Left ventricle myocardium inferior (tissue), 1 donor: Measurements from ENCODE around the gene OPCML. TPM values are rescaled to one million over a fixed set of nuclear protein-coding genes. Genes with fewer than 3 reads are reported as not detected.

ENCODE experiments used
- DNase-seq: peaks from one replicate; pipeline ENCODE4 v3.0.0-alpha.2; 2020
- H3K27ac ChIP-seq: fragments of 200-600 bp; replicated peaks from 2 replicates; pipeline ENCODE4 v1.8.0; 2021
- H3K27me3 ChIP-seq: fragments of 200-600 bp; 2 replicates; pipeline ENCODE4 v1.8.0; 2021; ENCODE audit warnings: low read depth
- H3K36me3 ChIP-seq: fragments of 200-600 bp; 2 replicates; pipeline ENCODE4 v1.8.0; 2021
- H3K4me1 ChIP-seq: fragments of 200-600 bp; 2 replicates; pipeline ENCODE4 v1.8.0; 2021
- H3K4me3 ChIP-seq: fragments of 200-600 bp; 2 replicates; pipeline ENCODE4 v1.8.0; 2021; ENCODE audit warnings: mild to moderate bottlenecking, moderate library complexity
- H3K9me3 ChIP-seq: fragments of 200-600 bp; replicated peaks from 2 replicates; pipeline ENCODE4 v1.8.0; 2021
- CTCF ChIP-seq: fragments of 200-600 bp; IDR thresholded peaks from 2 replicates; pipeline ENCODE4 v1.8.0; 2021; ENCODE audit warnings: antibody characterized with exemption, mild to moderate bottlenecking, borderline replicate concordance
- intact Hi-C: fragments of 100-400 bp; cut with micrococcal nuclease; formaldehyde crosslinking; loops from one replicate; pipeline ENCODE4 v1.11.0; 2022
- total RNA-seq: library from RNA; stranded (reverse); fragmentation: NEBNext Ultra II Directional; extraction: Animal tissue kit (Norgen Biotek cat#: 25700); gene quantifications from one replicate; pipeline ENCODE4 v1.2.1, GENCODE V29; 2021
- donor health status: DM: no; HTN: yes; CAD: no; lungs with severe emphysema.

Gene OPCML
- total RNA-seq, 1 donor from 2014 or later, result 0.63 TPM

GRCh38 chr11:132809070-132809469 is 723.2 kb downstream of the OPCML start:
- DNase-seq, result no peak
- H3K9me3 ChIP-seq, result peaks cover 20% of the 10 kb centered on the region
- intact Hi-C loops, result no loop called here

GRCh38 chr11:132804258-132804657 is 728.0 kb downstream of the OPCML start:
- no peak for DNase-seq
- Histone ChIP-seq H3K36me3 (no peaks in the 10 kb centered on the region), H3K27ac (no peak overlapping the region), H3K4me3 (no peak overlapping the region), H3K4me1 (no peaks in the 10 kb centered on the region), H3K27me3 (no peaks in the 10 kb centered on the region), H3K9me3 (peaks cover 33% of the 10 kb centered on the region)
- intact Hi-C loops, result no loop called here
- TF ChIP-seq CTCF, result no peak

More at GRCh38 chr11:132809070-132809469, 723.2 kb downstream of the OPCML start:
- Histone ChIP-seq H3K27ac (no peak overlapping the region), H3K36me3 (no peaks in the 10 kb centered on the region), H3K4me1 (no peaks in the 10 kb centered on the region), H3K4me3 (no peak overlapping the region), H3K27me3 (no peaks in the 10 kb centered on the region)
- no peak for TF ChIP-seq CTCF

- TF ChIP-seq CTCF, result no peak
- intact Hi-C loops, result no loop called here
Observed at GRCh38 chr11:132803436-132803835, 728.9 kb downstream of the OPCML start.

GRCh38 chr11:132802947-132803346 is 729.4 kb downstream of the OPCML start:
- H3K4me3 ChIP-seq, result no peak overlapping the region
- TF ChIP-seq CTCF, result no peak
- no peaks in the 10 kb centered on the region for H3K36me3 ChIP-seq
- intact Hi-C loops, result no loop called here
- peaks cover 38% of the 10 kb centered on the region for H3K9me3 ChIP-seq
- H3K4me1 ChIP-seq, result no peaks in the 10 kb centered on the region
- no peak for DNase-seq
- no peaks in the 10 kb centered on the region for H3K27me3 ChIP-seq
- H3K27ac ChIP-seq, result no peak overlapping the region

More at GRCh38 chr11:132803436-132803835, 728.9 kb downstream of the OPCML start:
- Histone ChIP-seq H3K9me3 (peaks cover 41% of the 10 kb centered on the region), H3K36me3 (no peaks in the 10 kb centered on the region), H3K27ac (no peak overlapping the region), H3K4me3 (no peak overlapping the region), H3K4me1 (no peaks in the 10 kb centered on the region), H3K27me3 (no peaks in the 10 kb centered on the region)
- DNase-seq, result no peak

- no peak for TF ChIP-seq CTCF
- Histone ChIP-seq H3K36me3 (no peaks in the 10 kb centered on the region), H3K27ac (no peak overlapping the region), H3K4me3 (no peak overlapping the region), H3K9me3 (peaks cover 5% of the 10 kb centered on the region), H3K4me1 (peaks cover 5% of the 10 kb centered on the region), H3K27me3 (peaks cover 23% of the 10 kb centered on the region)
- DNase-seq, result no peak
- intact Hi-C loops, result no loop called here
Observed at GRCh38 chr11:132793831-132794230, 738.5 kb downstream of the OPCML start.
